Choroid plexus epithelial cell (primary cell): Measurements from ENCODE around the gene PLA2G1B.

Experiments used
- DNase-seq: peaks from one replicate; pipeline ENCODE4 v3.0.0-alpha.2; 2010; ENCODE audit warnings: low read depth
- H3K4me3 ChIP-seq: 2 replicates; pipeline ENCODE4 v1.5.1; 2011; ENCODE audit warnings: low read depth, mild to moderate bottlenecking, control low read depth, low read length, moderate library complexity
- TF ChIP-seq, protein P1 (sequence below): conservative IDR thresholded peaks from 2 replicates; pipeline ENCODE4 v1.5.1; 2011; ENCODE audit warnings: low read depth, mild to moderate bottlenecking, control low read depth, inconsistent platforms, low read length, moderate library complexity

Gene PLA2G1B

DNA sequence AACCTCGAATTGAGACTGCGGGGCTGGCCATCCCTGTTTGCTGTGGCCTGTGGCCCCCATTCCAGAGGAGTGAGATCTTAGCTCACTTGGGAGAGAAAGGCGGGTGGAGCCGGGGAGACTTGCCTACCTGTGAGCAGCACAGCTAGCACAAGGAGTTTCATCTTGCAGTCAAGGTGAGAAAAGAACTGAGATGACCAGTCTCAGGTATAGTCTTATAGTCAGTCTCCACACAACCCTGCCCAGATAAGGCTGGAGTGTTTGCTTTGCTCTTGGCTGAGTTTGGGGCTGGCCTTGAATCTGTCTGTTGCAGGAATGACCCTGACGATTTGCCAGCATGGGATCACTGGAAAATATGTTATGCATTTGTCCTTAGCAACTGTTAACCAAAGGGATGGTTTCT, at the start of gene PLA2G1B:
Gene PLA2G1B, minus strand, starts transcription at position 187 of the 400 bp plus-strand sequence. Its CDS starts 26 bp downstream, at position 161.
- TF ChIP-seq, protein P1, sequence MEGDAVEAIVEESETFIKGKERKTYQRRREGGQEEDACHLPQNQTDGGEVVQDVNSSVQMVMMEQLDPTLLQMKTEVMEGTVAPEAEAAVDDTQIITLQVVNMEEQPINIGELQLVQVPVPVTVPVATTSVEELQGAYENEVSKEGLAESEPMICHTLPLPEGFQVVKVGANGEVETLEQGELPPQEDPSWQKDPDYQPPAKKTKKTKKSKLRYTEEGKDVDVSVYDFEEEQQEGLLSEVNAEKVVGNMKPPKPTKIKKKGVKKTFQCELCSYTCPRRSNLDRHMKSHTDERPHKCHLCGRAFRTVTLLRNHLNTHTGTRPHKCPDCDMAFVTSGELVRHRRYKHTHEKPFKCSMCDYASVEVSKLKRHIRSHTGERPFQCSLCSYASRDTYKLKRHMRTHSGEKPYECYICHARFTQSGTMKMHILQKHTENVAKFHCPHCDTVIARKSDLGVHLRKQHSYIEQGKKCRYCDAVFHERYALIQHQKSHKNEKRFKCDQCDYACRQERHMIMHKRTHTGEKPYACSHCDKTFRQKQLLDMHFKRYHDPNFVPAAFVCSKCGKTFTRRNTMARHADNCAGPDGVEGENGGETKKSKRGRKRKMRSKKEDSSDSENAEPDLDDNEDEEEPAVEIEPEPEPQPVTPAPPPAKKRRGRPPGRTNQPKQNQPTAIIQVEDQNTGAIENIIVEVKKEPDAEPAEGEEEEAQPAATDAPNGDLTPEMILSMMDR: no peak
- H3K4me3 ChIP-seq: no peak within 1 kb of the TSS
- no peak for DNase-seq

DNA sequence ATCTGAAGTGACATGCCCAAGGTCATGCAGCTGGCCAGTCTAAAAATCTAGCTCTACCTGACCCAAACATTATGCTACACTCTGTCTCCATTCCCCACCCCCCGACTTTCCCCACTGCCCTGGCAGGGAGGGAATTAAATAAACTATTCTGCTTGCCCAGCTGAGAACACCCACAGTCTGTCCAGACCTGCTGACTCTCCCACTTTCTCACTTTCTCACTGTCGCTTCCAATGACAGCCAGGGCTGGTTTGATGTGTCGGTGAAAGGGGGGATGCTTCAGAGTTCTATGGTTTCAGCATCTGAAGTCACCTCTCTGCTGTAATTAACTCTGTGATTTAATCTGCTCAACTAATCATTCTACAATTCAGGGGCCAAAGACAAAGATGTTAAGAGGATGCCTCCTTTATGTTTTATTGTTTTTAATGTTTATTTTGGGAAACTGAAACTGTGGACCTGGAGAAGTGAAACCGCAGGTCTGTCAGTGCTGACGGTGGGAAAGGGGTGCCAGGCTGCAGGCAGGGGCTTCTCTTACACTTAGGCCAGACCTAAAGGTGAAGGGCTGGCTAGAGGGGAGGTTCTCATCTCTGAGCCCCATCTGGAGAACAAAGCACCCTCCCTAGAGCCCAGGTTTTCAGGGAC, 49.5 kb upstream of the PLA2G1B start:
- no peak for DNase-seq
- TF ChIP-seq, protein P1: no peak

DNA sequence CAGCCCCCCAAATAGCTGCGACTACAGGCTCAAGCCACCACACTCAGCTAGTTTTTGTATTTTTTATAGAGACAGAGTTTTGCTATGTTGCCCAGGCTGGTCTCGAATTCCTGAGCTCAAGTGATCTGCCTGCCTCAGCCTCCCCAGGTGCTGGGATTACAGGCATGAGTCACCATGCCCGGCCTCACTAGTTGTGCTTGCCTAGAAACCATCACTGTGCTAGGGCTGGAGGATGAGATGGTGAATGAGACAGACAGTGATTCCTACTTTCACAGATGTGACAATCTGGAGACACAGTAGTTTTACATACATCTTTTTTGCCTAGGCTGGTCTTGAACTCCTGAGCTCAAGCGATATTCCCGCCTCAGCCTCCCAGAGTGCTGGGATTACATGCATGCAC, 48.8 kb upstream of the PLA2G1B start:
- no peak overlapping the region for H3K4me3 ChIP-seq
- DNase-seq: no peak
- TF ChIP-seq, protein P1: no peak

More for the DNA sequence above, 49.5 kb upstream of the PLA2G1B start:
- H3K4me3 ChIP-seq: no peak overlapping the region

DNA sequence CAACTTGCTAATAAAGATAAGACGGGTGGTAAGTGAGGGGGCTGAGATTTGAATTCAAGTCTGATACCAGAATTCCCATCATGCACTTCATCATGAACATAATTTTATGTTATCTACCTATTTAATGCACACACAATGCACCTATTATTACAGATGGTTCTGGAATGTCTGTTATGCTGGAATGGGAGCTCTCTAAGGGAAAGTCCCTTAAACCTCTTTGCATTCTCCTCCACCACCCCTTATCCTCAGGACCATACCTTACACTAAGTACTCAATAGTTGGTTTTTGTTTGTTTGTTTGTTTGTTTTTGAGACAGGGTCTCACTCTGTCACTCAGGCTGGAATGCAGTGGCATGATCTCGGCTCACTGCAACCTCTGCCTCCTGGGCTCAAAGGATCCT, 48.4 kb upstream of the PLA2G1B start:
- DNase-seq: no peak
- TF ChIP-seq, protein P1: no peak
- no peak overlapping the region for H3K4me3 ChIP-seq

DNA sequence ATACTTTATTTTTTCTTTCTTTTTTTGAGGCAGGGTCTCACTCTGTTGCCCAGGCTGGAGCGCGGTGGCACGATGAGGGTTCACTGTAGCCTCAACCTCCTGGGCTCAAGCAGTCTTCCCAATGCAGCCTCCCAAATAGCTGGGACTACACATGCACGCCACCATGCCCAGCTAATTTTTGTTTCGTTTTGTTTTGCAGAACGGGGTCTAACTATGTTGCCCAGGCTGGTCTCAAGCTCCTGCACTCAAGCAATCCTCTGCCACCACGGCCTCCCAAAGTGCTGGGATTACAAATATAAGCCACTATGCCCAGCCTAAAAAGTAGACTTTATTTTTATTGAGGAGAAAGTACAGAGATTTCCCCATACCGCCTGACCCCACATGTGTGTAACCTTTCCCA, 46.1 kb upstream of the PLA2G1B start:
- no peak overlapping the region for H3K4me3 ChIP-seq
- no peak for DNase-seq
- TF ChIP-seq, protein P1: no peak

DNA sequence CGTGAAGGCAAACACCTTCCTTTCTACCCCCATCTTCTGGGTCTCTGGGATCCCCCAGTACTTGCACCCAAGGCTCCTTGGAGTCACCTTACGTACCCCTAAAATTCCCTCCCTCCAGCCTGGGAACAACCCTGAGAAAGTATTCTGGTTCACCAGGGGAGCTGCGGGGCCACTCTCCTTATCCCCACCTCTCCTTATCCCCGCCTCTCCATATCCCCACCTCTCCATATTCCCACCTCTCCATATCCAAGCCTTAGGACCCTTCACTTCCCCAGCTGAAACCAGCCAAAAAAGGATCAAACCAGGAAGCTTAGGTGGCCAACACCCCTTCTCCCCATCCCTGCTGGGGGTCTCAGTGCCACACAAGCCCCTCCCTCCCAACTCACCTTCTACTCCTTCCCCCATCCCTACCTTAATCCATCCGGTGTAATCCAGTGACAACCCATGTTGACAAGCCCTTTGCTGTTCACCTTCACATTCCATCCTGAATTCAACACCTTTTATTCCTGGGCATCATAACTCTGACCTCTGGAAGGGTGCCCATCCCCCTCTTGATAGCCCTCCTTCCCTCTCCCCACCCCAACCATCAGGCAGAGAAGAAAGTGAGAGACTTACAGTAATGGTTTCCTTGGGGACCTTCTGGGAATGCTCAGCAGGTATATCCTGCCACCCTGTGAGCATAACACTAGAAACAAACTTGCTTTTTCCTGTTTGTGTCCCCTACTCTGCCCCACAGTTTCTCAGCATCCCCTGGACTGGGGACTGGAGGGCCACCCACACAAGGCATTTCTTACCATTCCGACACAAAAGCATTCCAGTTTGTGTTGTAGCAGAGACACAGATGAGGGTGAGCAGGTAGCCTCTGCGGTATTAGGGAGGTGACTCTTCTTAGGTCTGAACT, 43.0 kb upstream of the PLA2G1B start:
- no peak overlapping the region for H3K4me3 ChIP-seq
- DNase-seq: no peak
- TF ChIP-seq, protein P1: no peak
